HG03039 (cell line): ENCODE measurements around the gene AGPAT1.

Experiments
- ATAC-seq: cut with Tn5 transposase; IDR thresholded peaks from one replicate; pipeline ENCODE4 v1.9.1; 2021; ENCODE audit warnings: mild to moderate bottlenecking, moderate library complexity; ENCODE audit not compliant: unreplicated experiment

Gene AGPAT1

DNA sequence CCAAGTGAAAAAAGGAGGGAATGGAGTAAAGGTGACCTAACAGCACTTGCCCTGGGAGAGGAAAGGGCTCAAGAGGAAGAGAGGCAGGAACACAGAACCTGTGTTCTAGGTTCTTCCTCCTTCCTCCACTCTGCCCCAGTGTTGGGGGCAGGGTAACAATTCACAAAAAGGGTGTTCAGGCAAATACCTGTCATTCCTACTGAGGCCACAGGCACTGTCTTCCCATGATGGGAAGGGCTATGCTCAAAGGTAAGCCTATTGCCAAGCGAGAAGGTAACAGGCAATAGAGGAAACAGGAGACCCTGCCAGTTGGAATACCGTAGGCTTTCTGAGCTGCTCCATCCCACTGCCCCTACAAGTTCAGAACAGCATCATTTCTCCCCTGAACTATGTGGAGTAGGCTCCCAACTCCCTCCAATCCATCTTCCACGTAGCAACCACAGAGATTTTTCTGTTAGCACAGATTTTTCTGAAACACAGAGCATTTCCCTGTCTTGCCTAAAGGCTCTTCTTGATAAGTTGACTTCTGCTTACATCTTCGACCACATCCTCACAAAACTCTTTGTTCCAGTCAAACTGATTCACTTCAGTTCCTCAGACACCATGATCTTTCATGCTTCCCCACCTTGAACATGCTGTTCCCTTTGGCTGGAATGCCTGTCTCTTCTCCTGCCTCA is 2.7 kb downstream of the AGPAT1 start:
- no peak for ATAC-seq

DNA sequence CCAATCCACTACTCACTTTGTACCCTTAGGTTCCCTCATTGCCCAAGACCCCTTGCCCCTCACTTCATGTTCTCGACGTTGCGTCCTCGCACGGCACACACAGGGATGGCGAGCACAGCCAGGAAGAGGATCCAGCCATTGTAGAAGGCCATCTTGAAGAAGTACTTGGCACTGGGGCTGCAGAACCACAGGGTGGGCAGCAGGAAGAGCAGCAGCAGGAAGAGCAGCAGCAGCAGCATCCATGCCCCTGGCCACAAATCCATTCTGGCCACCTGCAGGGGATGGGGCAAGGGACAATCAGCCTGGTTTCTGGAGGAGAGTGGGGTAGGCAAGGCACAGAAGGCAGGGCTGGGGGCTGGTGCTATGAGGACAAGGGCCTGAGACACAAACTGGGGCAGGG is 4.7 kb downstream of the AGPAT1 start:
- ATAC-seq = no peak

DNA sequence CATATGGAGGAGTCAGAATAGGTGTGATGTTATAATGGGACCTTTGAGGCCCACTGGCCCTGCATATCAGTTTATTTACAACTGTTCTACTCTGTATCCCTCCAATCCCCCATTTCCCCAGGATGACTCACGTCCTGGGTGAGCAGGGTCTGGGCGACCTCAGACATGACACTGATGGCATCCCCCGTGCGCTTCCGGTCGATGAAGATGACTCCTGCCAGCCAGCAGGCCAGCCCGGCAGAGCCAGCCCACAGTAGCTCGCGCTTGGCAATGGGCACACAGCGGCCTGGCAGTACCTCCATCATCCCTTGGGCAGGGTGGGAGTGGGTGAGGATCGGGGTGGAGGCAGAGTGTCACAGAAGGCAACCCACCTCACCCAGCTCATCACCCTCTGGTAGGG is 5.6 kb downstream of the AGPAT1 start:
- no peak for ATAC-seq

DNA sequence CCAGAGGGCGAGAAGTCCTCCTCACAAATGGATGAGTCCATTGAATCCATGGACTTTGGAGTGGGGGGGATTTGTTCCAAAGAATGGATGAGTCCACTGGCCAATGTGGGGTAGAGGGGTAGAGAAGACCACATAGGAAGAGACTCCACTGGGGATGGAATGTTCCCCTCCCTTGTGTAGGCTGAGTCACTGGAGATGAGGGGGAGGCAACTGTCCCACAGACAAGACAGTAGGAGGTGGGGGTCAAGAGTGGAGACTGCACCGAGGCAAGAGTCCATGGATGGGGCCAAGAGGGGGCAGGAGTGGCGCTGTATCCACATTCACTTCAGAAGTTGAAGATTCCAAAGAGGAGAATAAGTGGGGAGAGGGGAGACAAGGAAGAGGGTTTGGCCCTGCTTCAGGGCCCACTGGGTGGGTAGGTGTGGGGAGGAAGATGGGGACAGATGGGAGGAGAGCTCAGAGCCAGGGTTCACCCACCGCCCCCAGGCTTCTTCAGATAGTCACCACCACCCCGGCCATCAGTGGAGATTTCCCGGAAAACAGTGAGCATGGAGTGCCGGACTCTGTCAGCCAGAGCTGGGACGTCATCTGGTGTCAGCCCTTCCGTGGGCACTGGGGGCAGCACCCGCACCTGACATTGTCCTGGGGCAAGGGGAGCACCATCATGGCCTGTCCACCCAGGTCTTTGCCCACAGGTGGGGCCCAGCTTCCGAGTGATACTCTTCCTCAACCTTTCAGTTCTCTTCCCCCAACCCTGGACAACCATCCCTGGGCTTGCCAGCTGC is 6.9 kb downstream of the AGPAT1 start:
- ATAC-seq = no peak

DNA sequence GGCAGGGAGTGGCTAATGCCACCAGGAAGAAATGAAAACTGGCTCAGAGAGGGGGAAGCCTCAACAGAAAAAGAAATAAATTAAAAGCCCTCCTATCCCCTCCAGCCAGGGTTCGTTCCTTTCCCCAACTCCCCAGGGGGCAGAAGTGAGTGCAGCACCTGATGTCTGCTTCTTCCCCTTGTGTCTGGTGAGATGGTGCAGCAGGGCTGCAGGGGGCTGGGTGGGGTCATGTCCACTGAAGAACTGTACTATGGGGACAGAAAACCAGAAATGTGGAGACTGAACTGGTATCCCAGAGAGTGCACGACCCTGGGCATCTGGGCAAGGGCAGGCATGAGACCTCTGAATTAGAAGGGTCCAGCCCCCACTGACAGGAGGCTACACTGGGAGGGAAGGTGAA is 7.5 kb downstream of the AGPAT1 start:
- ATAC-seq = no peak

DNA sequence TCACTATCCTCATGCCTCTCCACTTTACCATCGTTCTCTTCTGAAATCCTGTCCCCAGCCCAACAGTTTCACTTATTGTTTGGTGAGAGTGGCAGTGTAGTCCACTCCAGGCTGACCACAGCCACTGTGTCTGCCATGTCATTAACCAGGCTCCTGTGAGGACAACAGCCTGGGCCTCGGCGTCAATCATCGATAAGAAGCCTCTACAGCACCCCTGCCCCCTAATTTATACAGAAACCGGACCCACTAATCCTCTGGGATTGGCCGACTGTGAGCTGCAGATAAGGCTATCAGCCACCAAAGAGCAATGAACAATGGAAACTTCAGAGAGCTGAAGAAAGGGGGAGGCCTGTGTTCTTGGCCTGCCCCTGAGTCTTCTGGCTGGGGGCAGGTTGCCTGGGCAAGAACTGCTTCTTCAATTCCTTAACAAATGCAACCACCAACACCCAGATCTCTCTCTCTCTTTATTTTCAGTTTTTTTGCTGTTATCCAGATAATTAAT is 8.1 kb downstream of the AGPAT1 start:
- no peak for ATAC-seq

DNA sequence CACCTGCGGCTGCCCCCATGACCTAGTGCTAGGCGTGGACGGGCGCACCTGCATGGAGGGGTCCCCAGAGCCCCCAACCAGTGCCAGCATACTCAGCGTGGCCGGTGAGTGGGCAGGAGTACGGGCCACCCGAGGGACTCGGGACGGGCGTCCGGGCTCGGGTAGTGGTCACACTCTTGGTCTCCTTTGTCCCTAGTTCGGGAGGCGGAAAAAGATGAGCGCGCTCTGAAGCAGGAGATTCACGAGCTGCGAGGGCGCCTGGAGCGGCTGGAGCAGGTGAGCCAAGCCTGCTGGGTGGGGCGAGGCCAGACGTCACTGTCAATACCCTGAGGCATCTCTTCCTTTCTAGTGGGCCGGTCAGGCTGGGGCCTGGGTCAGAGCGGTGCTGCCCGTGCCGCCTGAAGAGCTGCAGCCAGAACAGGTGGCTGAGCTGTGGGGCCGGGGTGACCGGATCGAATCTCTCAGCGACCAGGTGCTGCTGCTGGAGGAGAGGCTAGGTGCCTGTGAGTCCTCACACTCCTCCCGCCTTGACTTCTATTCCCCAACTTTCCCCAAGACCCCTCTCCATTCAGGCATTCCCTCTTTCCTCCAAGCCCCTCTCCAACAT is 8.6 kb downstream of the AGPAT1 start:
- ATAC-seq = no peak

DNA sequence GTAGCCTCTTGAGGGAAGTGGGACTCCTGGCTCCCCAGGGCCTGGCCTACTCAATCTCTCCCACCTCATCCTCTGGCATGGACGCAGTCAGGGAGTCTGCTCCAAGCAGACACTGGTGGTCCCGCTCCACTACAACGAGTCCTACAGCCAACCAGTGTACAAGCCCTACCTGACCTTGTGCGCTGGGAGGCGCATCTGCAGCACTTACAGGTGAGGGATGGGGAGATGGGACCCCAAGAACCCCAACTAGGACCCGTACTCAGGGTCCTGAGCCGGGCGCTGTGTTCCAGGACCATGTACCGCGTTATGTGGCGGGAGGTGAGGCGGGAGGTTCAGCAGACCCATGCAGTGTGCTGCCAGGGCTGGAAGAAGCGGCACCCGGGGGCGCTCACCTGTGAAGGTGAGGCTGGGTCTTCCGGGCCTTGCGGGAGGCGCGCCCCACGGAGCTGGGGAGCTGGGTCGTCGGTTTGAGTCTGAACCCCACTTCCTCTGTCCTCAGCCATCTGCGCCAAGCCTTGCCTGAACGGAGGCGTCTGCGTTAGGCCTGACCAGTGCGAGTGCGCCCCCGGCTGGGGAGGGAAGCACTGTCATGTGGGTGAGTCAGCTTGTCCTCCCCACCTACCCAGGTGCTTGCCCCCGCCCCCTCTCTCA is 9.3 kb downstream of the AGPAT1 start:
- ATAC-seq = no peak

DNA sequence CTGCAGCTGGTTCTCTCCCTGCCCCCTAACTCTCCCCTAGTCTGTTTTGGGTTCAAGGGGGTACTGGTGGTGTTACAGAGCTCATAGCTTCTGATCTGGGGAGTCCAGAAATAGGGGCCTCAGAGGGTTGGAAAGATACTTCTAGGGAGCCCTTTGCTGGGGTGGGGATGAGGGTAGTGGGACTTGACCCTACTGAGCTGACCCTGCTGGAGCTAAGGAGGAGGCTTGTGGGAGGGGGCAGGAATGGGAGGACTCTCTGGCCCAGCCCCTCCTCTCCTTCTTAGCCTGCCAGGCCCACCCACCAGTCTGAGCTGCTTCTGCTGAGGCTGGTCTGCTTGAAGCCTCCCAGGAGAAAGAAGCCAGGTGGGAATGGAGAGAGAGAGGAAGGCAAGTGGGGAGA is 11.6 kb downstream of the AGPAT1 start, which contains the start of gene EGFL8:
EGFL8 (plus strand) TSS at position 301 of the 400 bp plus-strand sequence. CDS start 1,571 bp downstream, outside the sequence.
- no peak for ATAC-seq

DNA sequence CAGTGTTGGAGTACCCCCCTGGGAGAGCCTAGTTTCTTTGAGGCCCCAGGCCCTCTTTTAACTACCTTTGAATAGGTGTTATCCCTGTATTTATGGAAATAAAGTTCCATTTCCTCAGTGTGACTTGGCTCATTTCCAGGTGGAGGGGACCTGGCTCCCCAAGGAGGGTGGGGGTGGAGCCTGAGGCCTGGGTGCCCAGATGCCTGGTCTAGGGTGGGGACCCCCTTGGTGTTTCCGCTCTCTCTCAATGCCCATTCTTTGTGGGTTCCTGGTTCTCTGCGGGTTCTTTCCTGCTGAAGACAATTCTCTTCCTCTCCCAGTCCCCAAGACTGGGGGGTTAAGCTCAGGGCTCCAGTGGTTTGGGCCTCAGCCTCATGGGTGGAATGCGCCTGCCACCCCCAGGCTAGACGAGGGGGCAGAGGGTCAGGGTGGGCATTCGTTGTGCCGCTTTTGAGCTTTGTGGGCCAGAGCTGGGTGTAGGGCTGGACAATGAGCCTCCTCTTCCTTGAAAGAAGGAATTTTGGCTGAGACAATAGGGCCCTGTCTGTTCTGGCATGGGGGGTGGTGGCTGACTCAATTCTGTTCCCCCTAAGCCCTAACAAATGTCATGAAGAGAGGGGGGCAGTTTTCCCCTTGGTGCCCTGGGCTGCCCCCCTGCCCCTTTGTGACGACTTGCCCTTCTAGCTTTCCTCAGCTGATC is 12.2 kb downstream of the AGPAT1 start:
- no peak for ATAC-seq

DNA sequence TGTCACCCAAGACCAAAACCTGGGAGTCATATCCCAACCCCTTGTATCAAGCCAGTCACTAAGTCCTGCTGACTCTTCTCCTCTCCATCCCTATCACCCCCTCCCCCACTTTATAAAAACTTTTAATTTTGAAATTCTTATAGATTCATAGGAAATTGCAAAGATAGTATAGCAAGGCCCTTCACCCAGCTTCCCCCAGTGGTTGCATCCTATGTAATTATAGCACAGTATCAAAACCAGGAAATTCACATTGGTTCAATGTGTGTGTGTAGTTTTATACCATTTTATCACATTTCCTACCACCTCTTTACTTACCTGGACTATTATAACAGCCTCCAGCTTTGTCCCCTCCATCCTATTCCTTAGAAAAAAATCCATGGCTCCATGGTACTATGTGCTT is 17.8 kb downstream of the AGPAT1 start:
- ATAC-seq = no peak

DNA sequence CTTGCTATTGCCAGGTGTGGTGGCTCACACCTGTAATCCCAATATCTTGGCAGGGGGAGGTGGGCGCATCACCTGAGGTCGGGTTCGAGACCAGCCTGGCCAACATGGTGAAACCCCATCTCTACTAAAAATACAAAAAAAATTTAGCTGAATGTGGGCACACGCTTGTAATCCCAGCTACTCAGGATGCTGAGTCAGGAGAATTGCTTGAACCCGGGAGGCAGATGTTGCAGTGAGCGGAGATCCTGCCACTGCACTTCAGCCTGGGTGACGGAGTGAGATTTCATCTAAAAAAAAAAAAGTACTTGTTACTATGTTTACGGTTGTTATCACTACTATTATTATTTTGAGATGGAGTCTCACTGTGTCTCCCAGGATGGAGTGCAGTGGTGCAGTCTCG is 19.0 kb downstream of the AGPAT1 start:
- no peak for ATAC-seq

DNA sequence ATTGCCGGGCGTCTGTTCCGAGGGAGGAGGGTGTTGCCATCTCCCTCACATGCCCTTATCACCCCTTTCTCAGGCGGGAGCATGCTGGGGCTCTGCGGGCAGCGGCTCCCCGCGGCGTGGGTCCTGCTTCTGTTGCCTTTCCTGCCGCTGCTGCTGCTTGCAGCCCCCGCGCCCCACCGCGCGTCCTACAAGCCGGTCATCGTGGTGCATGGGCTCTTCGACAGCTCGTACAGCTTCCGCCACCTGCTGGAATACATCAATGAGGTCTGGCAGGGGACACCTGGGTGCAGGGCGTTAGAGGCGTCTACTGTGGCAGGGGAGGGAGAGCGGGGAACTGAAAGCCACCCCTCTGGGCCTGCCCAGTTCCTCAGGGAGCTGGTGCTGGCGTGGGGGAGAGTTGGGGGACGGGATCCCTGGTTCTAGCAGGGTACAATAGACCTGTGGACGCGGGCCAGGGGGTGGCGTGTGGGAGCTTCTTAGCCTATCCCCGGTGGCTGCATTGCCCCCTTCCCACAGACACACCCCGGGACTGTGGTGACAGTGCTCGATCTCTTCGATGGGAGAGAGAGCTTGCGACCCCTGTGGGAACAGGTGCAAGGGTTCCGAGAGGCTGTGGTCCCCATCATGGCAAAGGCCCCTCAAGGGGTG is 21.2 kb downstream of the AGPAT1 start:
- ATAC-seq = no peak

DNA sequence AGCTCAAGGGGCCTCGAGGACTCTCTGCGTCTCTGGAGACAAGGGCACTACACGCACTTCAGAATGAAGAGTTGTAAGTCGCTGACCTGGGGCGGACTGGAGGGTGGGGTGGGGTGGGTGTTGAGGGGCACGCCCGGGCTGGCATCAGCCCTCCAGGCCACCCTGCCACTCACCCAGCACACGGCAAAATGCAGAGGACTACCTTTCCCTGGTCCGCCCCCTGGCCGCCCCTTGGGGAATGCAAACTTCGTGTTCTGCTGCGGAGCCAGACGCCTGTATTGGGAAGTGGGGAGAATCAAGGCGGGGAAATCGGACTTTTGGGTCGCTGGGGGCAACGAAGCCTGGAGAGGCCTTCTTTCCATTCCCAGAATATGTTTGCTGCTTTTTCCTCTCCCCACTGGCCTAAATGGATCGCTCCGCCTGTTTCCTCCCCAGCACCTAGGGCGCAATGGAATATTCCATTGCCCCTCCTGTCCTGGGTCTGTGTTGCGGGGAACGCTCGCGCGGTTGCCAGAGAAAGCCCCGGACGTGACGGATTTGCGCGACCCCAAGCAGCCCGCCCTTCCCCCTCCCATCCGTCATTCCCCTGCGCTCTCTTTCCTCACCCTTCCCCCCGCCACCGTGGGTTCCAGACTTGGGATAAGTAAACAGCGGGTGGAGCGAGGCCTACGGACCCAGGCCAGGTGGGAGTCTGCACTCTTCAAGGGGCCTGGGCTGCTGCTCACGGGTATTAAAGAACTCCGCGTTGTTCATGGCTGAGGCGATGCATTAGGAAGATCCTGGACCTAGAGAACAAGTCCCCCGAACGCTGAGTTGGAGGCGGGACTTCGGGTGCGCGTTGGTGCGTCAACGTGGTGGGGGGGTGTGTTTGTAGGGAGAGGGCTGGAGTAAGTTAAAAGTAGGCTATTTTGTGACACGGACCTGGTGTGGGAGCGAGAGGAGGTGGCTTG is 22.0 kb downstream of the AGPAT1 start, which contains the start of gene PPT2:
PPT2 (plus strand) TSS at position 578 of the 950 bp plus-strand sequence. CDS start 454 bp downstream, outside the sequence.
- no peak for ATAC-seq

DNA sequence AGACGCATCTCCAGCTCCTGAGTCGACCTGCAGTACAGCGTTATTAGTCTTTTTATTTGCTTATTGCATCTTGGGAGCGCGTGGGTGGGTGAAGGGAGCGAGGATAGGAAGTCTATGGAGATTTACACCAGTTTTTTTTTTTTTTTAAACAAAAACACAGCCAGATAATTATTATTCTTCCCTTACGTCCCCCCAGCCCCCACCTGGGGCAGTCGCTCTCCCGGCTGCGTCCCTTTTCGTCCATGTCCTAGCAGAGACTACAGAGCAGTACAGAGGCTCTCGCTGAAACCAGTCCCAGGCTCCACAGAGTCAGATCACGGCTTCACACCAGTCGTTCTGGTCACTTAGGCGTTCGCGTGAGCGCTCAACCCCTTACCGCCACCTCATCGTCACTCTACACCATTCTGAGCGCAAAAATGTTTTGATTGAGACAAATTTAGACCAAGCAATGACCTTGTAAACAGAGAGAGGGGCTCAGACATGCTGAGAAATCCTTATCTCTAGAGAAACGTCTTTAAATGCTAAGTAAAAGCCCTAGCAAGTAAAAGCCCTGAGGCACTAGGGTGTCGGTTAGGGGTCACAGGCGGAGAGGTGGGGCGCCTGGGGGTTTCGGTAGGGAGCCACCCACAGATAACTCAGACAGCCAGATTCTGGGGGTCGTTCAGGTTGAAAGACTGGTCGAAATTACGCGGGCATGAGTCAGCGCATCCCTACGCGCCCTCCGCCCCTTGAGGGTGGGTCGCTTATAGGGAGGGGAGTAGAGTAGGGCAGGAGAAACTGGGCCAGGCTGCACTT is 22.9 kb downstream of the AGPAT1 start:
- no peak for ATAC-seq

DNA sequence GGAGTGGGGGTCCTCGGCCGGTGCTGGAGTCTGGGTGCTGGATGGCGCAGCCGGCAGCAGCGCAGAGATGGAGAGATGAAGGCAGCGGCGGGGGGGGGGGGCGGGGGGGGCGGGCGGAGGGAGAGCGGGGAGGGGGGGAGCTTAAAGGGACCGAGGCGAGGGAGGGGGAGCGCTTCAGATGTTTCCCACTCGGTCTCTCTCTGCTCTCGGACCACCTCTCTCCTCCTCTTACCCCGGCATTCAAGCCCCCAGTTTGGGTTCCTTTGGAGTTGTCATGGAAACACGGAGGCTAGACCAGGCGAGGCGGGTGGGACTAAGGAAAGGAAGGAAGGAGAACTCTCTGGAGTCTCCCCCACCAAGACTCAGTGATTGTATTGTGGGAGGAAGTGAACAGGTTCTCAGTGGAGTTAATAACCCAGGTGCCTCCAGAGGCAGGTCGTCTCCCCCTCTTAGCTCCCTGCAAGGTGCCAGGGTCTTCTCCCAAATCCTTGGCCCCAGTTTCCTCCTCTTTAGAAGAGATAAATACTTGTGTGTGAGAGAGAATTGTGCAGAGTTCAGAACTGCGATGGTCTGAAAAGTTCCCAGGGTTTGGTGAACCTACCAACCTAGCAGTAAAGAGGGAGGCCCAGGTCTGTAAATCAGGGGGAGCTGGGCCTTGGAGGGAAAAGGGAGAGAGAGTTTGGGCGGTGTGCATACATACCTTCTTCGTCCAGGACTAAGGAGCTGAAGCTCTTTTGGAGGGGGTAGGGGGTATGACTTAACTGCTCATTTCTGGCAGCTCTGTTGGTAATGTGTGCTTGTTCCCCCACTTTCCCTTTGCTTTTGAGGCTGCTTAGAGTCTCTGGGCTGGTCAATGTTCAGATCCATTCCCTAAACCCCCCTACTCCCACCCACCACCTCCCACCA is 23.8 kb downstream of the AGPAT1 start, which contains the start of gene PRRT1:
PRRT1 (minus strand) TSS at position 77 of the 906 bp plus-strand sequence. CDS start 112 bp downstream, outside the sequence.
- no peak for ATAC-seq
